ENCODE results near the gene C9orf50. TPM values are rescaled to one million over a fixed set of nuclear protein-coding genes. Genes with fewer than 3 reads are reported as not detected.

Gene C9orf50
- total and polyA plus RNA-seq, 2 experiments from 2014 or later, result not detected

GRCh38 chr9:129656795-129657390 is 36.0 kb upstream of the C9orf50 start (continued):
- TF ChIP-seq ZNF462 (CRISPR knock-in tag; IDR thresholded peaks at IDR 0.05) (no peak), CREB1 (CRISPR knock-in tag; IDR thresholded peaks at IDR 0.05; ENCODE audit: low read depth) (no peak), POLR2AphosphoS5 (IDR thresholded peaks at IDR 0.05; ENCODE audit: low read depth) (no peak), ZNF114 (CRISPR knock-in tag; IDR thresholded peaks at IDR 0.05) (no peak), ETS1 (IDR thresholded peaks at IDR 0.05) (no peak), NANOG (IDR thresholded peaks at IDR 0.05; ENCODE audit: borderline replicate concordance) (no peak)

GRCh38 chr9:129655696-129656095 is 34.8 kb upstream of the C9orf50 start:
- ATAC-seq (no peak), DNase-seq (ENCODE audit: low spot score) (no peak)
- Mint-ChIP-seq H3K4me1 (no peaks in the 10 kb centered on the region), H3K27ac (no peak overlapping the region; the same call in 1 of the 2 replicates), H3K27me3 (ENCODE audit: insufficient read depth, low read depth, poor library complexity) (peaks cover 3% of the 10 kb centered on the region), H3K36me3 (ENCODE audit: low read depth) (no peaks in the 10 kb centered on the region), H3K9me3 (no peaks in the 10 kb centered on the region), H3K4me3 (no peak overlapping the region)
- Histone ChIP-seq H3K4me1 (ENCODE audit: insufficient read depth) (no peaks in the 10 kb centered on the region; the same call in 1 of the 2 replicates), H3K27me3 (ENCODE audit: insufficient read depth) (no peaks in the 10 kb centered on the region), H3K36me3 (ENCODE audit: insufficient read depth) (no peaks in the 10 kb centered on the region), H4K20me1 (replicated peaks; ENCODE audit: insufficient read depth) (no peaks in the 10 kb centered on the region), H3F3A (replicated peaks; ENCODE audit: low read depth) (no peaks in the 10 kb centered on the region), H3K27ac (ENCODE audit: low read depth) (no peak overlapping the region), H2AFZ (no peak overlapping the region), H3K9me2 (ENCODE audit: insufficient read depth) (no peaks in the 10 kb centered on the region), H3K4me3 (no peak overlapping the region), H3K4me2 (no peak overlapping the region), H3K79me2 (replicated peaks; ENCODE audit: insufficient read depth) (no peaks in the 10 kb centered on the region)
- TF ChIP-seq NANOG (IDR thresholded peaks at IDR 0.05; ENCODE audit: borderline replicate concordance), result no peak
- TF ChIP-seq CREB1 (CRISPR knock-in tag; IDR thresholded peaks at IDR 0.05; ENCODE audit: low read depth), result no peak
- no peak for TF ChIP-seq ZNF114 (CRISPR knock-in tag; IDR thresholded peaks at IDR 0.05)
- no peak for TF ChIP-seq POLR2AphosphoS5 (IDR thresholded peaks at IDR 0.05; ENCODE audit: low read depth)
- TF ChIP-seq ZNF331 (CRISPR knock-in tag; IDR thresholded peaks at IDR 0.05; ENCODE audit: low read depth), result no peak
- TF ChIP-seq, protein P1, sequence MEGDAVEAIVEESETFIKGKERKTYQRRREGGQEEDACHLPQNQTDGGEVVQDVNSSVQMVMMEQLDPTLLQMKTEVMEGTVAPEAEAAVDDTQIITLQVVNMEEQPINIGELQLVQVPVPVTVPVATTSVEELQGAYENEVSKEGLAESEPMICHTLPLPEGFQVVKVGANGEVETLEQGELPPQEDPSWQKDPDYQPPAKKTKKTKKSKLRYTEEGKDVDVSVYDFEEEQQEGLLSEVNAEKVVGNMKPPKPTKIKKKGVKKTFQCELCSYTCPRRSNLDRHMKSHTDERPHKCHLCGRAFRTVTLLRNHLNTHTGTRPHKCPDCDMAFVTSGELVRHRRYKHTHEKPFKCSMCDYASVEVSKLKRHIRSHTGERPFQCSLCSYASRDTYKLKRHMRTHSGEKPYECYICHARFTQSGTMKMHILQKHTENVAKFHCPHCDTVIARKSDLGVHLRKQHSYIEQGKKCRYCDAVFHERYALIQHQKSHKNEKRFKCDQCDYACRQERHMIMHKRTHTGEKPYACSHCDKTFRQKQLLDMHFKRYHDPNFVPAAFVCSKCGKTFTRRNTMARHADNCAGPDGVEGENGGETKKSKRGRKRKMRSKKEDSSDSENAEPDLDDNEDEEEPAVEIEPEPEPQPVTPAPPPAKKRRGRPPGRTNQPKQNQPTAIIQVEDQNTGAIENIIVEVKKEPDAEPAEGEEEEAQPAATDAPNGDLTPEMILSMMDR (conservative IDR thresholded peaks at IDR 0.05; ENCODE audit: low read depth in 2 of 2), result no peak
- no peak for TF ChIP-seq REST (IDR thresholded peaks at IDR 0.05; ENCODE audit: unreplicated experiment)

Measured in GM23338 (cell line).